Liver (tissue), 9 donors: ENCODE results near the gene GPR89B. TPM values are rescaled to one million over a fixed set of nuclear protein-coding genes. Genes with fewer than 3 reads are reported as not detected.

Source experiments
- DNase-seq: peaks from one replicate; pipeline ENCODE4 v3.0.0-alpha.2; 2017; ENCODE audit warnings: low spot score
- H3K27ac ChIP-seq, 2 donors: one replicate each; pipeline ENCODE4 v1.7.0; 2013; ENCODE audit warnings: inconsistent platforms in 2 of 2, low read length in 2 of 2, control low read depth in 1 of 2, low read depth in 1 of 2, mild to moderate bottlenecking in 1 of 2
- H3K27me3 ChIP-seq, 4 donors: one replicate each; pipeline versions ENCODE4 v1.6.1 to v1.7.0; 2013; ENCODE audit warnings: low read length in 3 of 4, inconsistent platforms in 1 of 4, mild to moderate bottlenecking in 1 of 4, moderate library complexity in 1 of 4; ENCODE audit not compliant: control insufficient read depth in 4 of 4, insufficient read depth in 4 of 4
- H3K36me3 ChIP-seq, 4 donors: one replicate each; pipeline versions ENCODE4 v1.6.1 to v1.7.0; 2013; ENCODE audit warnings: low read length in 3 of 4, mild to moderate bottlenecking in 3 of 4, low read depth in 1 of 4, moderate library complexity in 1 of 4; ENCODE audit not compliant: control insufficient read depth in 4 of 4, insufficient read depth in 3 of 4
- H3K4me1 ChIP-seq, 4 donors: one replicate each; pipeline versions ENCODE4 v1.6.1 to v1.7.0; 2013; ENCODE audit warnings: low read length in 3 of 4, mild to moderate bottlenecking in 3 of 4, moderate library complexity in 1 of 4; ENCODE audit not compliant: control insufficient read depth in 4 of 4, insufficient read depth in 4 of 4
- H3K4me3 ChIP-seq, 3 donors: one replicate each; pipeline versions ENCODE4 v1.6.1 to v1.7.0; 2013; ENCODE audit warnings: low read length in 3 of 3, control low read depth in 1 of 3, low read depth in 1 of 3, mild to moderate bottlenecking in 1 of 3
- H3K9ac ChIP-seq, 2 donors: one replicate each; pipeline ENCODE4 v1.7.0; 2013; ENCODE audit warnings: low read length in 2 of 2, mild to moderate bottlenecking in 2 of 2, moderate library complexity in 2 of 2, control low read depth in 1 of 2, low read depth in 1 of 2
- H3K9me3 ChIP-seq, 4 donors: one replicate each; pipeline versions ENCODE4 v1.6.1 to v1.7.0; 2013; ENCODE audit warnings: low read length in 3 of 4; ENCODE audit not compliant: control insufficient read depth in 4 of 4
- EGR1 ChIP-seq, 2 donors: IDR thresholded peaks; 2 replicates each; pipeline ENCODE4 v1.6.1; 2016 to 2018; ENCODE audit warnings: antibody characterized with exemption in 2 of 2, low read depth in 2 of 2
- FOXA1 ChIP-seq: IDR thresholded peaks from 2 replicates; pipeline ENCODE4 v1.6.1; 2016; ENCODE audit warnings: antibody characterized with exemption
- FOXA2 ChIP-seq: IDR thresholded peaks from 2 replicates; pipeline ENCODE4 v1.6.1; 2016; ENCODE audit warnings: antibody characterized with exemption
- HNF4A ChIP-seq, 2 donors: conservative IDR thresholded peaks; 2 replicates each; pipeline ENCODE4 v1.6.1; 2016; ENCODE audit warnings: antibody characterized with exemption in 2 of 2, mild to moderate bottlenecking in 2 of 2
- JUND ChIP-seq, 2 donors: IDR thresholded peaks; 2 replicates each; pipeline ENCODE4 v1.6.1; 2016; ENCODE audit warnings: antibody characterized with exemption in 2 of 2
- NR2F2 ChIP-seq: IDR thresholded peaks from 2 replicates; pipeline ENCODE4 v1.6.1; 2016; ENCODE audit warnings: antibody characterized with exemption
- RAD21 ChIP-seq, 2 donors: IDR thresholded peaks; 2 replicates each; pipeline ENCODE4 v1.6.1; 2016; ENCODE audit warnings: antibody characterized with exemption in 2 of 2, mild to moderate bottlenecking in 2 of 2
- REST ChIP-seq: IDR thresholded peaks from 2 replicates; pipeline ENCODE4 v1.6.1; 2016; ENCODE audit warnings: antibody characterized with exemption, mild to moderate bottlenecking
- RXRA ChIP-seq, 2 donors: IDR thresholded peaks; 2 replicates each; pipeline ENCODE4 v1.6.1; 2017 to 2018; ENCODE audit warnings: antibody characterized with exemption in 2 of 2, mild to moderate bottlenecking in 1 of 2
- YY1 ChIP-seq: IDR thresholded peaks from 2 replicates; pipeline ENCODE4 v1.6.1; 2016; ENCODE audit warnings: antibody characterized with exemption, mild to moderate bottlenecking
- ZBTB33 ChIP-seq: IDR thresholded peaks from 2 replicates; pipeline ENCODE4 v1.6.1; 2016; ENCODE audit warnings: antibody characterized with exemption
- WGBS: extraction: QIAGEN DNeasy Blood & Tissue Kit; methylation state at CpG from one replicate; pipeline ENCODE4 v1.1.7; 2013; 5-methylcytosine and 5-hydroxymethylcytosine counted together
- polyA plus RNA-seq, 2 donors: library from polyadenylated mRNA; stranded (reverse) in 1 of 2; unstranded in 1 of 2; fragments of 200-250 nt in 1 of 2; fragments of >200 nt in 1 of 2; fragmentation: Nextera tagmentation in 1 of 2; extraction: Ambion mirVana in 1 of 2; gene quantifications; one replicate each; pipeline versions ENCODE4 v1.2.1 to v1.2.3, GENCODE V29; 2013 to 2015
- total RNA-seq, 2 donors: library from RNA; depleted of rRNA; stranded (reverse); fragments of >200 nt; gene quantifications; one replicate each; pipeline ENCODE4 v1.2.3, GENCODE V29; 2014
- TF ChIP-seq, protein P1 (sequence below): fragments of 150-350 bp; IDR thresholded peaks from 2 replicates; pipeline ENCODE4 v1.5.1; 2017; ENCODE audit warnings: improper control_type of control experiment, low read depth, low read length; ENCODE audit not compliant: missing input control
- TF ChIP-seq, protein P2 (sequence below): IDR thresholded peaks from 2 replicates; pipeline ENCODE4 v1.6.1; 2016; ENCODE audit warnings: antibody characterized with exemption
- donor health status: healthy.
- donor health status: healthy.
- donor health status: healthy.
- donor health status: healthy.
- donor health status: healthy.

The GPR89B gene
- total and polyA plus RNA-seq, 4 donors: 7.2 to 19.2 (median 15.6) TPM

- no peak overlapping the region for H3K27ac ChIP-seq
- no peak overlapping the region for H3K4me3 ChIP-seq
- WGBS: 89% methylated on average over 2 of the region's 2 CpGs
- no peaks in the 10 kb centered on the region for H3K9me3 ChIP-seq
- no peaks in the 10 kb centered on the region for H3K36me3 ChIP-seq
- no peak for DNase-seq
- H3K9ac ChIP-seq: no peak overlapping the region
- no peak for TF ChIP-seq EGR1 (IDR thresholded peaks at IDR 0.05; ENCODE audit: low read depth in 2 of 2)
- H3K4me1 ChIP-seq: no peaks in the 10 kb centered on the region
- H3K27me3 ChIP-seq: no peaks in the 10 kb centered on the region
These were observed 15.7 kb upstream of the GPR89B start for GRCh38 chr1:147912553-147912952.

DNA sequence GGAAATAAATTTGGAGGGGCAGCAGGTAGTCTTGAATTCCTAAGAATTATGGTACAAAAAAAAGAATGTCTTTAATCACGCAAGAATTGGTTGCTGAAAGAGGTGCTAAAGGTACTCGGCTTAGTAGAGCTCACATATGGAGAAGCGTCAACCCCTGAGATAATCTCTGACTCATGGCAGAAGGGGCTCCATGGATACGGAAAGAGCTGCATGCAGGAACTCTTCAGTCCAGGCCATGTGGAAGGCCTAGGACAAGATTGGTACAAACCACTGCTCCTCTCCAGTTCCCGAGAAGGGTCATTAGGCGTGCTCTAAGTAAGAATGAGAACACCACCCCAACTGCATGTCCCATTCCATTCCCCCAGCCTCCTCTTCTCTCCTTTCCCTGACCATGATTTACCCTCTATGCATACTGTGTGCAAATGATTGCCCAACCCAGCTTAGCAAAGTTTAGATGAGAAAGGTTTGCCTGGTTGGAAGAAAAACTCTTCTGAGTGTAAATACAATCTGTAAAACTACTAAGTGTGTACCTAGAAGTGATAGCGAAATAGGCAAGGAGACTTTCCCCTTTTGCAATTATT lies 14.8 kb upstream of the GPR89B start:
- Histone ChIP-seq H3K9me3 (no peaks in the 10 kb centered on the region), H3K27ac (no peak overlapping the region), H3K9ac (no peak overlapping the region), H3K4me1 (no peaks in the 10 kb centered on the region), H3K27me3 (no peaks in the 10 kb centered on the region), H3K4me3 (no peak overlapping the region), H3K36me3 (no peaks in the 10 kb centered on the region)
- WGBS: 95% methylated on average over 7 of the region's 7 CpGs
- DNase-seq: no peak
- no peak for TF ChIP-seq REST
- TF ChIP-seq FOXA1: no peak
- no peak for TF ChIP-seq FOXA2
- no peak for TF ChIP-seq ZBTB33
- TF ChIP-seq, protein P1, sequence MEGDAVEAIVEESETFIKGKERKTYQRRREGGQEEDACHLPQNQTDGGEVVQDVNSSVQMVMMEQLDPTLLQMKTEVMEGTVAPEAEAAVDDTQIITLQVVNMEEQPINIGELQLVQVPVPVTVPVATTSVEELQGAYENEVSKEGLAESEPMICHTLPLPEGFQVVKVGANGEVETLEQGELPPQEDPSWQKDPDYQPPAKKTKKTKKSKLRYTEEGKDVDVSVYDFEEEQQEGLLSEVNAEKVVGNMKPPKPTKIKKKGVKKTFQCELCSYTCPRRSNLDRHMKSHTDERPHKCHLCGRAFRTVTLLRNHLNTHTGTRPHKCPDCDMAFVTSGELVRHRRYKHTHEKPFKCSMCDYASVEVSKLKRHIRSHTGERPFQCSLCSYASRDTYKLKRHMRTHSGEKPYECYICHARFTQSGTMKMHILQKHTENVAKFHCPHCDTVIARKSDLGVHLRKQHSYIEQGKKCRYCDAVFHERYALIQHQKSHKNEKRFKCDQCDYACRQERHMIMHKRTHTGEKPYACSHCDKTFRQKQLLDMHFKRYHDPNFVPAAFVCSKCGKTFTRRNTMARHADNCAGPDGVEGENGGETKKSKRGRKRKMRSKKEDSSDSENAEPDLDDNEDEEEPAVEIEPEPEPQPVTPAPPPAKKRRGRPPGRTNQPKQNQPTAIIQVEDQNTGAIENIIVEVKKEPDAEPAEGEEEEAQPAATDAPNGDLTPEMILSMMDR: no peak
- no peak for TF ChIP-seq RXRA (IDR thresholded peaks at IDR 0.05)
- no peak for TF ChIP-seq JUND (IDR thresholded peaks at IDR 0.05)

GRCh38 chr1:147919896-147920295 lies 8.3 kb upstream of the GPR89B start:
- H3K9me3 ChIP-seq: no peaks in the 10 kb centered on the region
- H3K27ac ChIP-seq: no peak overlapping the region
- no peak for DNase-seq
- H3K4me3 ChIP-seq: no peak overlapping the region
- H3K27me3 ChIP-seq: no peaks in the 10 kb centered on the region
- 97% methylated on average over 6 of the region's 6 CpGs for WGBS
- no peak overlapping the region for H3K9ac ChIP-seq
- TF ChIP-seq HNF4A (conservative IDR thresholded peaks at IDR 0.05) (no peak), EGR1 (IDR thresholded peaks at IDR 0.05; ENCODE audit: low read depth in 2 of 2) (no peak), FOXA1 (no peak), FOXA2 (no peak), RAD21 (IDR thresholded peaks at IDR 0.05) (no peak), NR2F2 (no peak), YY1 (no peak)
- TF ChIP-seq, protein P2, sequence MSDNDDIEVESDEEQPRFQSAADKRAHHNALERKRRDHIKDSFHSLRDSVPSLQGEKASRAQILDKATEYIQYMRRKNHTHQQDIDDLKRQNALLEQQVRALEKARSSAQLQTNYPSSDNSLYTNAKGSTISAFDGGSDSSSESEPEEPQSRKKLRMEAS: no peak
- H3K4me1 ChIP-seq: no peaks in the 10 kb centered on the region
- no peaks in the 10 kb centered on the region for H3K36me3 ChIP-seq
